H1 (cell line): ENCODE measurements around the gene ZFP64. TPM values are rescaled to one million over a fixed set of nuclear protein-coding genes. Genes with fewer than 3 reads are reported as not detected.

Source experiments
- CTCF ChIA-PET: fragments of 300-600 bp; sonication (Branson Sonifier 250); formaldehyde crosslinking; loops from one replicate; lab custom pipeline; 2021; ENCODE audit not compliant: partially characterized antibody; lab: Charles Lee
- POLR2A ChIA-PET: fragments of 300-600 bp; sonication (Branson Sonifier 250); formaldehyde crosslinking; loops from one replicate; lab custom pipeline; 2021; ENCODE audit warnings: inconsistent platforms; ENCODE audit not compliant: partially characterized antibody; lab: Charles Lee
- DNase-seq, 2 experiments: peaks; one replicate each; pipeline versions ENCODE4 v3.0.0 to v3.0.0-alpha.2; 2010 to 2022; ENCODE audit warnings: low spot score in 2 of 2, low read depth in 1 of 2, mixed read lengths in 1 of 2
- FAIRE-seq: peaks from 2 replicates; lab custom pipeline; 2011; peaks lifted over from hg19 to GRCh38; lab: Jason Lieb, UNC
- H2AFZ ChIP-seq: 2 replicates; pipeline ENCODE4 v1.8.1; 2012; ENCODE audit warnings: low read length, inconsistent platforms
- H2AK5ac ChIP-seq: 2 replicates; pipeline ENCODE4 v1.6.1; 2013; ENCODE audit warnings: low read depth, low read length
- H2BK120ac ChIP-seq: replicated peaks from 2 replicates; pipeline ENCODE3; 2013; ENCODE audit warnings: low read depth, low read length, inconsistent platforms
- H2BK12ac ChIP-seq: 2 replicates; pipeline ENCODE4 v1.6.1; 2013; ENCODE audit warnings: low read depth, low read length
- H2BK15ac ChIP-seq: 2 replicates; pipeline ENCODE4 v1.6.1; 2013; ENCODE audit warnings: low read length
- H2BK20ac ChIP-seq: 2 replicates; pipeline ENCODE4 v1.6.1; 2013; ENCODE audit warnings: low read length
- H2BK5ac ChIP-seq: 2 replicates; pipeline ENCODE4 v1.6.1; 2013; ENCODE audit warnings: low read depth, low read length
- H3K14ac ChIP-seq: 2 replicates; pipeline ENCODE4 v1.6.1; 2013; ENCODE audit warnings: inconsistent platforms; ENCODE audit not compliant: insufficient read length
- H3K18ac ChIP-seq: 2 replicates; pipeline ENCODE4 v1.6.1; 2013; ENCODE audit warnings: low read length; ENCODE audit errors: extremely low read depth
- H3K23ac ChIP-seq: 2 replicates; pipeline ENCODE4 v1.6.1; 2013; ENCODE audit warnings: inconsistent platforms; ENCODE audit not compliant: insufficient read length
- H3K23me2 ChIP-seq: 2 replicates; pipeline ENCODE4 v1.6.1; 2013; ENCODE audit warnings: low read depth, low read length
- H3K27ac ChIP-seq: 2 replicates; pipeline ENCODE4 v1.6.1; 2011; ENCODE audit warnings: low read depth, low read length, inconsistent platforms
- H3K27me3 ChIP-seq, 4 experiments: replicated peaks in 1 of 4; 1 replicate in 1 of 4; 2 replicates in 3 of 4; pipeline versions ENCODE4 v1.6.1 to v1.8.1; 2011 to 2013; ENCODE audit warnings: low read length in 3 of 4, mild to moderate bottlenecking in 3 of 4, inconsistent platforms in 2 of 4, mixed read lengths in 2 of 4, moderate library complexity in 1 of 4; ENCODE audit not compliant: control insufficient read depth in 3 of 4, insufficient read depth in 3 of 4; ENCODE audit errors: extremely low read depth in 1 of 4
- H3K36me3 ChIP-seq, 4 experiments: 2 replicates each; pipeline versions ENCODE4 v1.6.1 to v1.8.1; 2011 to 2013; ENCODE audit warnings: mild to moderate bottlenecking in 4 of 4, low read length in 3 of 4, moderate library complexity in 2 of 4, control low read depth in 1 of 4, inconsistent platforms in 1 of 4; ENCODE audit not compliant: insufficient read depth in 4 of 4, control insufficient read depth in 2 of 4
- H3K4ac ChIP-seq: replicated peaks from 2 replicates; pipeline ENCODE3; 2013; ENCODE audit warnings: low read length, low read depth, mixed read lengths, inconsistent platforms; ENCODE audit not compliant: insufficient read length
- H3K4me1 ChIP-seq, 4 experiments: replicated peaks in 1 of 4; 1 replicate in 1 of 4; 2 replicates in 3 of 4; pipeline versions ENCODE4 v1.6.1 to v1.8.1; 2011 to 2013; ENCODE audit warnings: low read length in 3 of 4, inconsistent platforms in 2 of 4, mixed read lengths in 1 of 4; ENCODE audit not compliant: insufficient read depth in 4 of 4, control insufficient read depth in 3 of 4
- H3K4me2 ChIP-seq, 2 experiments: 2 replicates each; pipeline versions ENCODE4 v1.6.1 to v1.8.1; 2011 to 2013; ENCODE audit warnings: low read depth in 2 of 2, low read length in 2 of 2, control low read depth in 1 of 2, inconsistent platforms in 1 of 2, mild to moderate bottlenecking in 1 of 2; ENCODE audit not compliant: insufficient read depth in 1 of 2
- H3K4me3 ChIP-seq, 4 experiments: fragments of 200-600, 300-600 bp in 1 of 4; sonication (generic), shearing (Covaris generic), sonication (Bioruptor Twin) in 1 of 4; 2 replicates each; pipeline versions ENCODE4 v1.5.1 to v1.8.1; 2011 to 2016; ENCODE audit warnings: low read length in 4 of 4, low read depth in 3 of 4, control low read depth in 2 of 4, inconsistent platforms in 2 of 4, mild to moderate bottlenecking in 2 of 4, mixed read lengths in 1 of 4, moderate library complexity in 1 of 4; ENCODE audit not compliant: insufficient read depth in 2 of 4; ENCODE audit errors: extremely low read depth in 1 of 4
- H3K56ac ChIP-seq: replicated peaks from 2 replicates; pipeline ENCODE3; 2013; ENCODE audit warnings: low read depth, mild to moderate bottlenecking, mixed read lengths, low read length, inconsistent platforms; ENCODE audit not compliant: insufficient read length
- H3K79me1 ChIP-seq: 2 replicates; pipeline ENCODE4 v1.6.1; 2013; ENCODE audit warnings: low read depth, low read length, control low read depth
- H3K79me2 ChIP-seq, 2 experiments: 2 replicates each; pipeline versions ENCODE4 v1.6.1 to v1.8.1; 2012 to 2013; ENCODE audit warnings: low read length in 2 of 2, mild to moderate bottlenecking in 2 of 2, inconsistent platforms in 1 of 2; ENCODE audit not compliant: insufficient read depth in 2 of 2, control insufficient read depth in 1 of 2
- H3K9ac ChIP-seq, 4 experiments: replicated peaks in 1 of 4; 1 replicate in 1 of 4; 2 replicates in 3 of 4; pipeline versions ENCODE4 v1.6.1 to v1.8.1; 2011 to 2013; ENCODE audit warnings: low read depth in 3 of 4, low read length in 3 of 4, control low read depth in 2 of 4, mild to moderate bottlenecking in 2 of 4, moderate library complexity in 2 of 4, inconsistent platforms in 1 of 4; ENCODE audit errors: extremely low read depth in 1 of 4
- H3K9me3 ChIP-seq, 2 experiments: 2 replicates each; pipeline versions ENCODE4 v1.6.1 to v1.8.1; 2012 to 2013; ENCODE audit warnings: mild to moderate bottlenecking in 2 of 2, moderate library complexity in 2 of 2, control low read depth in 1 of 2, inconsistent platforms in 1 of 2, low read depth in 1 of 2, low read length in 1 of 2, mixed read lengths in 1 of 2; ENCODE audit not compliant: insufficient read depth in 2 of 2
- H4K20me1 ChIP-seq, 2 experiments: replicated peaks in 1 of 2; 2 replicates each; pipeline versions ENCODE3 to v1.8.1; 2011 to 2013; ENCODE audit warnings: inconsistent platforms in 2 of 2, low read length in 2 of 2, mild to moderate bottlenecking in 1 of 2; ENCODE audit not compliant: insufficient read depth in 2 of 2, control insufficient read depth in 1 of 2
- H4K5ac ChIP-seq: 2 replicates; pipeline ENCODE4 v1.6.1; 2013; ENCODE audit warnings: low read length, low read depth, mixed read lengths, inconsistent platforms; ENCODE audit not compliant: insufficient read length
- H4K8ac ChIP-seq: 2 replicates; pipeline ENCODE4 v1.8.0; 2013; ENCODE audit warnings: mild to moderate bottlenecking, moderate library complexity, low read length, inconsistent platforms; ENCODE audit not compliant: insufficient read depth; ENCODE audit errors: extremely low read depth
- H4K91ac ChIP-seq: replicated peaks from 2 replicates; pipeline ENCODE3; 2013; ENCODE audit warnings: low read length, mixed read lengths, inconsistent platforms; ENCODE audit not compliant: insufficient read length
- CREB1 ChIP-seq: IDR thresholded peaks from 2 replicates; pipeline ENCODE4 v1.6.1; 2012; ENCODE audit warnings: inconsistent platforms
- EZH2 ChIP-seq: fragments of 200-600 bp; sonication (generic); IDR thresholded peaks from 2 replicates; pipeline ENCODE4 v1.7.1; 2012; ENCODE audit warnings: low read depth, mild to moderate bottlenecking, moderate library complexity, low read length, inconsistent platforms; ENCODE audit not compliant: severe bottlenecking
- KDM1A ChIP-seq: fragments of 200-600, 300-600 bp; sonication (generic); IDR thresholded peaks from 2 replicates; pipeline ENCODE4 v1.7.1; 2016; ENCODE audit warnings: mild to moderate bottlenecking, low read length, borderline replicate concordance
- MAFK ChIP-seq: IDR thresholded peaks from 2 replicates; pipeline ENCODE4 v1.6.1; 2012; ENCODE audit warnings: low read depth, mild to moderate bottlenecking, improper control_type of control experiment, low read length
- POU5F1 ChIP-seq: IDR thresholded peaks from 2 replicates; pipeline ENCODE4 v1.6.1; 2011; ENCODE audit warnings: low read depth, mild to moderate bottlenecking, low read length, moderate library complexity
- RFX5 ChIP-seq: IDR thresholded peaks from 2 replicates; pipeline ENCODE4 v1.6.1; 2011; ENCODE audit warnings: low read depth, low read length, improper control_type of control experiment, borderline replicate concordance
- SIX5 ChIP-seq: IDR thresholded peaks from 2 replicates; pipeline ENCODE4 v1.6.1; 2011; ENCODE audit warnings: mild to moderate bottlenecking, low read depth, low read length
- SP2 ChIP-seq: IDR thresholded peaks from 2 replicates; pipeline ENCODE4 v1.6.1; 2012; ENCODE audit warnings: mild to moderate bottlenecking, low read length, inconsistent platforms
- TCF12 ChIP-seq: IDR thresholded peaks from 2 replicates; pipeline ENCODE4 v1.6.1; 2011; ENCODE audit warnings: low read depth, mild to moderate bottlenecking, low read length
- WGBS, 2 experiments: shearing (Covaris generic) in 1 of 2; methylation state at CpG; one replicate each; pipeline versions ENCODE4 v1.1.6 to v1.1.7; 2013 to 2015; ENCODE audit warnings: low lambda C conversion rate in 2 of 2, mixed read lengths in 2 of 2, inconsistent platforms in 1 of 2, low coverage in 1 of 2, missing lambda C conversion rate in 1 of 2; ENCODE audit not compliant: insufficient replicate concordance in 2 of 2, insufficient coverage in 1 of 2, insufficient read length in 1 of 2; ENCODE audit errors: extremely low coverage in 1 of 2, missing lambda C conversion rate in 1 of 2; 5-methylcytosine and 5-hydroxymethylcytosine counted together
- polyA plus RNA-seq, 7 experiments: library from polyadenylated mRNA; depleted of rRNA in 3 of 7; stranded (reverse) in 5 of 7; unstranded in 2 of 7; fragments of >200 nt in 5 of 7; fragments of 200-250 nt in 2 of 7; gene quantifications; 1 replicate in 5 of 7; 2 replicates in 1 of 7; 4 replicates in 1 of 7; pipeline versions ENCODE4 v1.2.1 to v1.2.3, GENCODE V29; 2011 to 2013; ENCODE audit warnings: missing spikeins in 2 of 7, mixed read lengths in 2 of 7
- total RNA-seq: library from RNA; stranded (reverse); fragmentation: NEBNext Ultra II Directional; extraction: Animal tissue kit (Norgen Biotek cat#: 25700); gene quantifications from 2 replicates; pipeline ENCODE4 v1.2.1, GENCODE V29; 2021
- TF ChIP-seq, protein P1 (sequence below): IDR thresholded peaks from 2 replicates; pipeline ENCODE4 v1.6.1; 2012; ENCODE audit warnings: inconsistent platforms
- TF ChIP-seq, protein P2 (sequence below): IDR thresholded peaks from 2 replicates; pipeline ENCODE4 v1.6.1; 2011; ENCODE audit warnings: low read depth, mild to moderate bottlenecking, low read length; ENCODE audit not compliant: insufficient read depth

Gene ZFP64
- total and polyA plus RNA-seq, 2 of the 8 experiments (the other 6 are each of a cell fraction or from before 2014, with no cell fraction given), result 25.3 to 43.7 TPM

DNA sequence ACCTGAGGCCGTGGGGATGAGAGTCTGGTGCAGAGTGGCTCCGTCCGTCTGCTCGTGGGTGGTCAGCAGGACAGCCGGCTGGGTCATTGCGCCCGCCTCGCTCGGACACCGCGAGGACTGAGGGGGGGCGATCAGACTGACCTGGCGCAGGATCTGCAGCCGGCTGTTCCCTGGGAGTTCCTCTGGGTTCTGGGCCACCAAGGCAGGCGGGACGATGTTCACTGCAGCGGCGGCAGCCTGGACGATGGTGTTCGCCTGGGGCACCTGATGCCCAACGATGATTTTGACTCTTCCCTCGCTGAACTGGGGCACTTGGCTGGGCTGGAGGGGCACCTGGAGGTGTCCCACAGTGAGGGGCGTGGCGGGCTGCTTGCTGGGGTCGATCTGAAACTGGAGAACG lies 39.2 kb downstream of the ZFP64 start:
- Histone ChIP-seq H2BK12ac (no peak overlapping the region), H3K27me3 (no peaks in the 10 kb centered on the region), H3K56ac (no peak overlapping the region), H2BK5ac (no peak overlapping the region), H3K79me1 (no peaks in the 10 kb centered on the region), H3K9ac (no peak overlapping the region), H3K23ac (no peak overlapping the region), H3K9me3 (no peaks in the 10 kb centered on the region; a peak in 1 of 4 replicates), H3K36me3 (peaks cover 2 to 22% (median 6%) of the 10 kb centered on the region in 4 experiments; a peak in 6 of 8 replicates), H3K23me2 (no peaks in the 10 kb centered on the region), H3K4ac (no peak overlapping the region), H3K14ac (no peak overlapping the region), H2BK15ac (no peak overlapping the region), H4K5ac (no peak overlapping the region), H3K4me1 (no peaks in the 10 kb centered on the region), H2AK5ac (no peak overlapping the region), H4K20me1 (peaks cover 0 to 2% of the 10 kb centered on the region in 2 experiments), H2AFZ (no peak overlapping the region), H4K8ac (no peak overlapping the region; the same call in 1 of the 2 replicates), H3K79me2 (no peaks in the 10 kb centered on the region), H2BK120ac (no peak overlapping the region), H2BK20ac (no peak overlapping the region), H3K18ac (no peak overlapping the region), H4K91ac (no peak overlapping the region), H3K27ac (no peak overlapping the region), H3K4me2 (no peak overlapping the region), H3K4me3 (no peak overlapping the region)
- no peak for TF ChIP-seq POU5F1
- TF ChIP-seq, protein P1, sequence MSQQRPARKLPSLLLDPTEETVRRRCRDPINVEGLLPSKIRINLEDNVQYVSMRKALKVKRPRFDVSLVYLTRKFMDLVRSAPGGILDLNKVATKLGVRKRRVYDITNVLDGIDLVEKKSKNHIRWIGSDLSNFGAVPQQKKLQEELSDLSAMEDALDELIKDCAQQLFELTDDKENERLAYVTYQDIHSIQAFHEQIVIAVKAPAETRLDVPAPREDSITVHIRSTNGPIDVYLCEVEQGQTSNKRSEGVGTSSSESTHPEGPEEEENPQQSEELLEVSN, result no peak
- TF ChIP-seq, protein P2, sequence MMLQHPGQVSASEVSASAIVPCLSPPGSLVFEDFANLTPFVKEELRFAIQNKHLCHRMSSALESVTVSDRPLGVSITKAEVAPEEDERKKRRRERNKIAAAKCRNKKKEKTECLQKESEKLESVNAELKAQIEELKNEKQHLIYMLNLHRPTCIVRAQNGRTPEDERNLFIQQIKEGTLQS, result no peak
- no peak for TF ChIP-seq KDM1A
- TF ChIP-seq EZH2, result no peak
- no peak for TF ChIP-seq RFX5
- TF ChIP-seq SP2, result no peak
- no peak for TF ChIP-seq CREB1
- no peak for TF ChIP-seq TCF12
- no peak for TF ChIP-seq MAFK
- TF ChIP-seq SIX5, result no peak
- FAIRE-seq (no peak), DNase-seq (no peak)
- 96% methylated on average over 25 of the region's 26 CpGs; no CpG with 5 or more reads in 1 of the 2 experiments for WGBS, 2 experiments
- POLR2A ChIA-PET, result no interaction called here
- CTCF ChIA-PET, result interaction anchor here (0.9 to 2.5 kb wide), 3 partner anchors 10 to 24 kb away, joined by 3 to 11 read pairs (median 7); no protein-coding TSS in a partner anchor
